NOMO-1 treated with dmso at 0.1 percent for 144 hours (cell line): ENCODE data around the gene HJURP.

ENCODE experiments used
- DNase-seq: peaks from one replicate; lab custom pipeline; 2025; ENCODE audit not compliant: unreplicated experiment; lab: John Stamatoyannopoulos, UW

Gene HJURP

GRCh38 chr2:233848276-233848675 lies 6.1 kb downstream of the HJURP start:
- DNase-seq: no peak

GRCh38 chr2:233847248-233847898 lies 7.0 kb downstream of the HJURP start:
- no peak for DNase-seq

- DNase-seq: no peak
Measured at GRCh38 chr2:233846387-233847247, 7.7 kb downstream of the HJURP start.

- DNase-seq: no peak
Measured at GRCh38 chr2:233845301-233846060, 8.9 kb downstream of the HJURP start.

GRCh38 chr2:233844836-233845235 lies 9.5 kb downstream of the HJURP start:
- no peak for DNase-seq

- no peak for DNase-seq
Measured at GRCh38 chr2:233844064-233844807, 10.1 kb downstream of the HJURP start.

- DNase-seq: no peak
Measured at GRCh38 chr2:233841183-233841582, 13.2 kb downstream of the HJURP start.

- DNase-seq: no peak
Measured at GRCh38 chr2:233840520-233840919, 13.8 kb downstream of the HJURP start.

GRCh38 chr2:233839447-233839820 lies 14.9 kb downstream of the HJURP start:
- no peak for DNase-seq

- no peak for DNase-seq
Measured at GRCh38 chr2:233838726-233839446, 15.4 kb downstream of the HJURP start.

GRCh38 chr2:233838251-233838650 lies 16.1 kb downstream of the HJURP start:
- DNase-seq: no peak

- no peak for DNase-seq
Measured at GRCh38 chr2:233837694-233838229, 16.6 kb downstream of the HJURP start.

- no peak for DNase-seq
Measured at GRCh38 chr2:233836359-233836758, 18.0 kb downstream of the HJURP start.

GRCh38 chr2:233835230-233836186 lies 18.8 kb downstream of the HJURP start:
- no peak for DNase-seq

- no peak for DNase-seq
Measured at GRCh38 chr2:233833345-233833744, 21.0 kb downstream of the HJURP start.

GRCh38 chr2:233832869-233833311 lies 21.4 kb downstream of the HJURP start:
- DNase-seq: no peak

GRCh38 chr2:233832414-233832813 lies 21.9 kb downstream of the HJURP start:
- no peak for DNase-seq

GRCh38 chr2:233831861-233832260 lies 22.5 kb downstream of the HJURP start:
- DNase-seq: no peak
